Prostate gland (tissue), 2 donors: ENCODE results near the gene TCF7. TPM values are rescaled to one million over a fixed set of nuclear protein-coding genes. Genes with fewer than 3 reads are reported as not detected.

Experiments
- DNase-seq: peaks from one replicate; pipeline ENCODE4 v3.0.0-alpha.2; 2019; ENCODE audit warnings: low spot score
- H3K27ac ChIP-seq, 2 donors: fragments of 200-600 bp; sonication (generic); 2 replicates each; pipeline ENCODE4 v1.5.1; 2017 to 2019
- H3K27me3 ChIP-seq: fragments of 200-600 bp; sonication (generic); replicated peaks from 2 replicates; pipeline ENCODE4 v1.5.1; 2019; ENCODE audit not compliant: insufficient read depth
- H3K36me3 ChIP-seq, 2 donors: fragments of 200-600 bp; sonication (generic); 1 replicate in 1 of 2; 2 replicates in 1 of 2; pipeline versions ENCODE4 v1.5.1 to v1.8.1; 2017 to 2019
- H3K4me1 ChIP-seq: fragments of 200-600 bp; sonication (generic); replicated peaks from 2 replicates; pipeline ENCODE4 v1.5.1; 2019
- H3K4me3 ChIP-seq, 2 donors: fragments of 200-600 bp; sonication (generic); 2 replicates each; pipeline ENCODE4 v1.5.1; 2017 to 2019
- H3K9me3 ChIP-seq: fragments of 200-600 bp; sonication (generic); 2 replicates; pipeline ENCODE4 v1.5.1; 2017
- POLR2A ChIP-seq: fragments of 450-650 bp; IDR thresholded peaks from one replicate; pipeline ENCODE4 v1.6.1; 2016; ENCODE audit warnings: antibody characterized with exemption, mild to moderate bottlenecking
- POLR2AphosphoS5 ChIP-seq: sonication (generic); formaldehyde crosslinking; IDR thresholded peaks from one replicate; pipeline ENCODE4 v1.6.1; 2017; ENCODE audit warnings: antibody characterized with exemption
- WGBS: methylation state at CpG from one replicate; pipeline ENCODE4 v1.1.5; 2018; 5-methylcytosine and 5-hydroxymethylcytosine counted together
- intact Hi-C: fragments of 100-400 bp; cut with DNase I; formaldehyde crosslinking; loops from one replicate; pipeline ENCODE4 v1.14.2; 2022
- total RNA-seq, 2 donors: library from RNA; depleted of rRNA; stranded (reverse); fragments of >200 nt; gene quantifications; one replicate each; pipeline ENCODE4 v1.1.0, GENCODE V29; 2016
- TF ChIP-seq, protein P1 (sequence below), 4 experiments: fragments of 200-600 bp in 2 of 4; fragments of 450-650 bp in 2 of 4; sonication (generic) in 2 of 4; IDR thresholded peaks; 1 replicate in 3 of 4; 2 replicates in 1 of 4; pipeline ENCODE4 v1.5.1; 2016 to 2019; ENCODE audit warnings: antibody characterized with exemption in 4 of 4, mild to moderate bottlenecking in 2 of 4, moderate library complexity in 2 of 4

The TCF7 gene
- total RNA-seq, 2 donors from 2014 or later = 8.1 to 9.8 TPM

GRCh38 chr5:134116286-134116685 lies 1.8 kb downstream of the TCF7 start:
- Histone ChIP-seq H3K4me3 (no peak overlapping the region), H3K27ac (no peak overlapping the region), H3K4me1 (peaks cover 3% of the 10 kb centered on the region), H3K9me3 (no peaks in the 10 kb centered on the region), H3K36me3 (no peaks in the 10 kb centered on the region), H3K27me3 (no peaks in the 10 kb centered on the region)
- intact Hi-C loops = no loop called here
- TF ChIP-seq POLR2AphosphoS5 = no peak
- TF ChIP-seq, protein P1, sequence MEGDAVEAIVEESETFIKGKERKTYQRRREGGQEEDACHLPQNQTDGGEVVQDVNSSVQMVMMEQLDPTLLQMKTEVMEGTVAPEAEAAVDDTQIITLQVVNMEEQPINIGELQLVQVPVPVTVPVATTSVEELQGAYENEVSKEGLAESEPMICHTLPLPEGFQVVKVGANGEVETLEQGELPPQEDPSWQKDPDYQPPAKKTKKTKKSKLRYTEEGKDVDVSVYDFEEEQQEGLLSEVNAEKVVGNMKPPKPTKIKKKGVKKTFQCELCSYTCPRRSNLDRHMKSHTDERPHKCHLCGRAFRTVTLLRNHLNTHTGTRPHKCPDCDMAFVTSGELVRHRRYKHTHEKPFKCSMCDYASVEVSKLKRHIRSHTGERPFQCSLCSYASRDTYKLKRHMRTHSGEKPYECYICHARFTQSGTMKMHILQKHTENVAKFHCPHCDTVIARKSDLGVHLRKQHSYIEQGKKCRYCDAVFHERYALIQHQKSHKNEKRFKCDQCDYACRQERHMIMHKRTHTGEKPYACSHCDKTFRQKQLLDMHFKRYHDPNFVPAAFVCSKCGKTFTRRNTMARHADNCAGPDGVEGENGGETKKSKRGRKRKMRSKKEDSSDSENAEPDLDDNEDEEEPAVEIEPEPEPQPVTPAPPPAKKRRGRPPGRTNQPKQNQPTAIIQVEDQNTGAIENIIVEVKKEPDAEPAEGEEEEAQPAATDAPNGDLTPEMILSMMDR (IDR thresholded peaks at IDR 0.05) = no peak
- TF ChIP-seq POLR2A = no peak
- no peak for DNase-seq
- WGBS = 94% methylated on average over 10 of the region's 10 CpGs

DNA sequence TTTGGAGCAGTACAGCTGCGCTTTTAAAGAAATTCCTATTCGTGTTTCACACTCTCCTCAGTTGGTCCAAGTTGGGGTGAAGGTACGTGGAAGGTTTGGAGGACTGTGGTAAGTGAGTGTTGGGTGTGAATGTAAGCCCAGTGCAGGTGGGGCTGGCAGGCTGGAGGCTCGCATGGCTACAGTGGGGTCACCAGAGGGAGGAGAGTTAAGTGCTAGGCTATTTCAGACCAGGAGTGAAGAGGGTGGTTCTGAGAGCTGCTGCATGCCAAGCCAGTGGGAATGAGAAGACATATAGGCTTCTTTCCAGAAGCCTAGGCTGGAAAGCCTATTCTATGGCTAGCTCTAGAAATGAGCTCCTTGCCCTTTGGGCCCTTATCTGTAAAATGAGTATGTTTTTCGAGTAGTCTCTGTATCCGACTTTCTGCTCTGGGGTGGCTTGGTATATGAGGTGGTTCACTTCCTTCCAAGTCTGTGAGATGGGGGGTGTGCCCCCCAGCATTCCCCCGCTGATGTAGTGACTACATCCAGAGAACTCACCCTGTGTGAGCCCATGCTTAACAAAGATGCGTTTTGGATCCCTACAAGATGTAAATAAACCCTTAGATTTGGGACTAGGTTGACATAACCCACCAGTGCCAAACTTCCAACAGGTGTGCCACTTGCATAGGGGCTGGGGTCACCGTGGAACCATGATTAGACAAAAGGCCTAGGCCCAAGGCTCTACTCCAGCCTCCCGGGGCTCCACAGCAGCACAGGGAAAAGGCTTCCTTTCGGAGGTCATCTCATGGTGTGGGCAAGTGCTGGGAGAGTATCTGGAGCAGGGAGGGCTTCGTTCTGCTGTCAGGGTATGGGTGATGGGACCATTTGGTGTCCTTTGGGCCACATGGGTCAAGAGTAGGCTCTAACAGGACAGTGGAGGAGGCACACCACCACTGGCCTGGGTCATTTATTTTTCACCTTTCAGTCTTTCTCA lies 2.6 kb downstream of the TCF7 start:
- Histone ChIP-seq H3K4me1 (peaks cover 3% of the 10 kb centered on the region), H3K4me3 (no peak overlapping the region), H3K27me3 (no peaks in the 10 kb centered on the region), H3K9me3 (no peaks in the 10 kb centered on the region), H3K36me3 (no peaks in the 10 kb centered on the region), H3K27ac (no peak overlapping the region)
- WGBS = 92% methylated on average over 12 of the region's 12 CpGs
- TF ChIP-seq POLR2AphosphoS5 (no peak), POLR2A (no peak)
- TF ChIP-seq, protein P1 (IDR thresholded peaks at IDR 0.05) = no peak
- intact Hi-C loops = no loop called here
- DNase-seq = no peak

DNA sequence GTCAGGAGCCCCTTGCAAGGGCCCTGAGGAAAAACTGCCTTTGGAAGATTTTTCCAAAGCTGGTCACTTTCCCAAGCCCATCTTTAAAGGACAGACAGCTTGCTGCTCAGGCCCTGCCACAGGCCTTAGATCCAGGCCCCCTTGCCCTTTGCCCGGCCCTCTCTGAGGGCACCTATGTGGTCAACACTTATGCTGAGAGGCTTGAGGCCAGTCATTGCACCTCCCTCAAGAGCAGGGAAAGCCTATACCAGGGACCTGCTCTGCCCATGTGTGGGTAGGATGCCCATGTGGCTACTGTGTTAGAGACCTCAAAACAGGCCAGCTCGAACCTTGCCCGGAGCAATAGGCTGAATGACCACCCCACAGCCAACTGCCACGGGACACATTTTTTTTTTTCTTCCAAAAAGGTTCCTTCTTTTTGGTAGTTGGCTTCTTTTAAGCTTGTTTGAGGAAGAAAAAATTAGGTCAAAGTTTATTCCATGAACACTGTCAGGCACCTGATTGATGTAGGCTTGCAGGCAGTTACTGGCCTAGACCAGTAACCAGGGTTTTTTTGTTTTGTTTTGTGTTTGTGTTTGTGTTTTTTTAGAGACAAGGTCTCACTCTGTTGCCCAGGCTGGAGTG lies 3.8 kb downstream of the TCF7 start:
- TF ChIP-seq, protein P1 (IDR thresholded peaks at IDR 0.05) = no peak
- TF ChIP-seq POLR2A (no peak), POLR2AphosphoS5 (no peak)
- no peak overlapping the region for H3K4me3 ChIP-seq
- no peaks in the 10 kb centered on the region for H3K27me3 ChIP-seq
- DNase-seq = no peak
- H3K9me3 ChIP-seq = no peaks in the 10 kb centered on the region
- intact Hi-C loops = no loop called here
- peaks cover 3% of the 10 kb centered on the region for H3K4me1 ChIP-seq
- H3K36me3 ChIP-seq = no peaks in the 10 kb centered on the region
- WGBS = 93% methylated on average over 4 of the region's 4 CpGs
- no peak overlapping the region for H3K27ac ChIP-seq

- no peaks in the 10 kb centered on the region for H3K36me3 ChIP-seq
- intact Hi-C loops = no loop called here
- H3K4me1 ChIP-seq = no peaks in the 10 kb centered on the region
- H3K9me3 ChIP-seq = no peaks in the 10 kb centered on the region
- H3K27ac ChIP-seq = no peak overlapping the region
- no peak for DNase-seq
- no peaks in the 10 kb centered on the region for H3K27me3 ChIP-seq
- H3K4me3 ChIP-seq = no peak overlapping the region
- TF ChIP-seq, protein P1 (IDR thresholded peaks at IDR 0.05) = no peak
- TF ChIP-seq POLR2A (no peak), POLR2AphosphoS5 (no peak)
- WGBS = 81% methylated on average over 12 of the region's 12 CpGs
These were observed 5.2 kb downstream of the TCF7 start for GRCh38 chr5:134119720-134120119.
